ENCODE results near the gene ZFYVE27. TPM values are rescaled to one million over a fixed set of nuclear protein-coding genes. Genes with fewer than 3 reads are reported as not detected.
"Not testable (repeated sequence)": the region's sequence is repeated elsewhere in the genome, so short reads cannot be mapped to it uniquely, and the experiment has no call there.

ZFYVE27 gene, protein sequence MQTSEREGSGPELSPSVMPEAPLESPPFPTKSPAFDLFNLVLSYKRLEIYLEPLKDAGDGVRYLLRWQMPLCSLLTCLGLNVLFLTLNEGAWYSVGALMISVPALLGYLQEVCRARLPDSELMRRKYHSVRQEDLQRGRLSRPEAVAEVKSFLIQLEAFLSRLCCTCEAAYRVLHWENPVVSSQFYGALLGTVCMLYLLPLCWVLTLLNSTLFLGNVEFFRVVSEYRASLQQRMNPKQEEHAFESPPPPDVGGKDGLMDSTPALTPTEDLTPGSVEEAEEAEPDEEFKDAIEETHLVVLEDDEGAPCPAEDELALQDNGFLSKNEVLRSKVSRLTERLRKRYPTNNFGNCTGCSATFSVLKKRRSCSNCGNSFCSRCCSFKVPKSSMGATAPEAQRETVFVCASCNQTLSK
- 13.0 TPM for polyA plus RNA-seq (ENCODE audit: insufficient read length)

DNA sequence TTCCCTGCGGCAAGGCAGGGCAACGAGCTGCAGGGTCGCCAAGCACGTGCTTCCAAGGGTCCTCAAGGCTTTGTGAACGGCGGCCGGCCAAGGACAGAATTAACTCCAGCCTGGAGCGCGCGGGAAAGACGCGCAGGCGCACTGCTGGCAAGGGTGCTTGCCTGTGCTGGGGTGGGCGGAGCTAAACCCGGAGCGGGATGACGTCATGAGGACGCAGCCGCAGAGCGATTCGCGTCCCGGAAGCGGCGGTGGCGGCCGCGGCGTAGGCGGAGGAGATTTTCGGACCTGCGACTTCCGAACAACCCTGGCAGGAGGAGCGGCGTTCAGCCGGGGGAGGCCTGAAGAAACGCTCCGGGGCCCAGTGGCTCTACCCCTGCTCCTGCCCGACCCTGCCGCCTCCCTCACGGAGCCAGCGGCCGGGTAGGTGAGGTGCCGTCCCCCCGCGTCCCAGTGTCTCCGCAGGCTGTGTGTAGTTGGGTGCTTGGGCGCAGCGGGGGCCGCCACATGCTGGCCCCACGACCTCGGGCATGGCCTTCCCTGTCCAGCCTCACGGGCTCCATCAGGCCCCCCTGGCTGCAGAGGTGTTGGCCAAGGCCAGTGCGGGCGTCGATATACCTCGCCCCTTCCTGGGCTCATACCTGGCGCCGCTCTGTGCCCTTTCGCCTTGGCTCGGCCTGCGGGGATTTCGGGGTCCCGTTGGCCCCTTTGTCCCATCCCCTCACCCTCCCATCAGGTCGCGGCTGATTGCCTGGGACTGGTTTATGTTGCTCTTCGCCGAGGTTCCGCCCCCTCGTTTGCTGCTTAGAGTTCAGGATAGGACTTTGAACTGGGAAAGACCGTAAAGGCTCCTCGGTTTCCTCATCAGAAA lies at the start of gene ZFYVE27:
Gene ZFYVE27, plus strand, starts transcription at position 227 of the 868 bp plus-strand sequence. CDS start 1,350 bp downstream, outside the sequence.
- peak; percentile 87 for DNase-seq (ENCODE audit: low read depth)

DNA sequence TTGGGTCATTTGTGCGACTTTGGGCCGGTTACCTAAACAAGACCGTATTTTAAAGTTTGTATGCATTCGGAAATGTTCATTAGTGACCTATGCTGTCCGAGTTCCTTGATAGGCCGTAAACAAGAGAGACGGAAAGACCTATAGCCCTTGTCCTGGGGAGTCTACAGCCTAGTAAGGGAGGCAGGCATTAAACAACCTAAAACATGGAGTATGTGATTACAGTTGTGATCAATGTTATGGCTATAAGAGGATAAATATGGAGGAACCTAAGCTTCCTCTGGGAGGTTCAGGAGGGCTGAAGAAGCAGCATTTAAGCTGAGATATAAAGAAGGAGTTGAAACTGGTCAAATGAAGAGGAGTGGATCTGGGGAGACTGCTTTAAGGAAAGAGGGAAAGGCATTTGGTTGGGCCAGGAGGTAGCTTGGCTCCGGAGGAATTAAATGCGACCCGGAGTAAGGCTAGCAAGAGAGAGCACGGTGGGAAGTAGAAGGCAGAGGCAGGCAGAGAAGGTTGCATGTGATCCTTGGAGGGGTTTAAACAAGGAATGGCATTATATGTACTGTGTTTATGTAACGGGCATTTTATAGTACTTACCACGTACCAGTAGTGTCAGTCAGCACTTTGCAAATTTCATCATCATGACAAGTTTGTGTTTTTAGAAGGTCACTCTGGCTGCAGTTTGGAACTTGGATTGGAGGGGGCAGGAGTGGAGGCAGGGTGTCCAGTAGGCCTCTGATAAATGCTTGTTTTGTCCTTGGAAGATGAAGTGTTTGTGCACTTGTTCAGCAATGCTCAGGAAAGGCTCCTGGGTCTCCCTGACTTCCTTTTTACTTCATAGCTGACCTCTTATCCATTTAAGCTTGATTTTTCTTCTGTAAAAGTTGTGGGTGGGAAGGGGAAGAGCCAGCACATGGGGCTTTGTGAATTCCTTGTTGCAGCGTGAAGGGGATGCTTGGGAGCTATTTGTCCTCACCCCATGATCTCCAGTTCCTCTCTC lies 48.8 kb upstream of the ZFYVE27 start:
- DNase-seq (ENCODE audit: low read depth): no peak

DNA sequence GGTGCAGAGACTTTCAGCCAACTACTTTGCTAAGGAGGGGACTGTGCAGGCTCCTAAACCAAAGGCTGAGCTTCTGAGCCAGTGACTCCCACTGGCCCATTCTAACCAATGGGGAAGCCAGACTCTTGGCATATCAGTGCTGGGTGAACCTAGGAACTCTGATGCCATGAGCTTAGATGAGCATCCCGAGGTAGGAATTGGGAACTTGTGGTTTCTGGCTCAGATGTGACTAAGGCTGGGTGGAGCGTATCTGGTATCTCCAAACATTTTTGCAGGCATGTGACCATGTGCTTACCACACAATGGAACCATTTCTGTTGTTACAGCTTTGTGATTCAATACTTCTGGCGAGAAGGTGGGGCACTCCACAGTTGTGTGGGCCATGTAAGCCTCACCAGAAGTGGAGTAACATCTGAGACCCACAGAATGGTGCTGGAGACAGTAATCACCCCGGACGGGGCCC lies 47.3 kb upstream of the ZFYVE27 start:
- DNase-seq (ENCODE audit: low read depth): no peak

DNA sequence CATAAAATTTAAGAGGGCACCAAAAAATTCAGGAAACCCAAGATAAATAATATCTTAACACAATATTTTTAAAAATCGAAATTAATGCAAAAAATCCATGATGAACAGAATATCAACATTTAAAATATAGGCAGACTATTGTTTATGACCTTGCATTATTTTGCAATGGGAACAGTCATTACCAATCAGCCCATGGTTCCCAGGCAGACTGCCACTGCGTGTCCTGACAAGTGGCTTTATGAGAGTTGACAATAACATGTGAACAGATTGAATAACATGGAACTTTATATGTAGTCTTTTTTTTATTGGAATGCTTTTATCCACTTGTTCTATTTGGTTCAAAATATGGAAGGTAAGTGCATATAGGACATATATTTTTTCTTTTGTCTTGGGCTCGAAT lies 46.8 kb upstream of the ZFYVE27 start:
- no peak for DNase-seq (ENCODE audit: low read depth)

DNA sequence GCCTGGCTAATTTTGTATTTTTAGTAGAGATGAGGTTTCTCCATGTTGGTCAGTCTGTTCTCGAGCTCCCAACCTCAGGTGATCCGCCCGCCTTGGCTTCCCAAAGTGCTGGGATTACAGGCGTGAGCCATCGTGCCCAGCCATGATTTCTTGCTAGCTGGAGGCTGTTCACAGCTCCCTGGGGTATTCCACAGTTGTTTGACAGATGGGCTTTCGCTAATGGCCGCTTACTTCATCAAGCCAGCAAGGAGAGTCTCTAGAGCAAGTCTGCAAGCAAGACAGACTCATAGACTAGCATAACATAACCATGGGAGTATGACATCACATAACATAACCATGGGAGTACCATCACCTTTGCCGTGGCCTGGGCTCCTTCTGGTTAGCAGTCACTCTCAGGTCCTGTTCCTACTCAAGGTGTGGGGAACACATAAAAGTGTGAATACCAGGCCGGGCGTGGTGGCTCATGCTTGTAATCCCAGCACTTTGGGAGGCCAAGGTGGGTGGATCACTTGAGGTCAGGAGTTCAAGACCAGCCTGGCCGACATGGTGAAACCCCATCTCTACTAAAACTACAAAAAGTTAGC lies 38.8 kb upstream of the ZFYVE27 start:
- DNase-seq (ENCODE audit: low read depth): not testable (repeated sequence)

DNA sequence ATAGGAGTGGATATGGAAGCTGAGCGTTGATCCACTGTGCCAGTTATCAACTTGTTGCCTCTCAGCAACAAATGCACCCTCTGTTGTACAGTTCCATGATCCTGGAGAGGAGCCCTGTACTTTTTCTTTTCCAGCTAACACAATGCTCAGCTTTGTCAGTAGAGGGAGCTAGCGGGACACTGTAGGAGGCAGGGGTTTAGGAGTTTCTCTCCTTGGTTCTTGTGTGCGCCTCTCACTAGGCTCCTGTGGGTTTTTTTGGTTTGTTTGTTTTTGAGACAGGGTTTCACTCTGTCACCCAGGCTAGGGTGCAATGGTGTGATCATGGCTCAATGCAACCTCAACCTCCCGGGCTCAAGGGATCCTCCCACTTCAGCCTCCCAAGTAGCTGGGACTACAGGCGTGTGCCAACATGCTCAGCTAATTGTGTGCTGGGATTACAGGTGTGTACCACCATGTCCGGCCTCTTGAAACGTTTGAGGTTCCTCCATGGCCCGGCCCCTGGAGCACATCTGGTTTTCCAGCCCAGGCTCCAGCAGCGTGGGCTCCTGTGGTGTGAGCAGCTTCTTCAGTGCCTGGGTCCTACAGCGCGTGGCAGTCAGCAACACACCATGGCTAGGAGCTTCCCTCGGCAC lies 35.4 kb upstream of the ZFYVE27 start:
- peak; percentile 57 for DNase-seq (ENCODE audit: low read depth)

DNA sequence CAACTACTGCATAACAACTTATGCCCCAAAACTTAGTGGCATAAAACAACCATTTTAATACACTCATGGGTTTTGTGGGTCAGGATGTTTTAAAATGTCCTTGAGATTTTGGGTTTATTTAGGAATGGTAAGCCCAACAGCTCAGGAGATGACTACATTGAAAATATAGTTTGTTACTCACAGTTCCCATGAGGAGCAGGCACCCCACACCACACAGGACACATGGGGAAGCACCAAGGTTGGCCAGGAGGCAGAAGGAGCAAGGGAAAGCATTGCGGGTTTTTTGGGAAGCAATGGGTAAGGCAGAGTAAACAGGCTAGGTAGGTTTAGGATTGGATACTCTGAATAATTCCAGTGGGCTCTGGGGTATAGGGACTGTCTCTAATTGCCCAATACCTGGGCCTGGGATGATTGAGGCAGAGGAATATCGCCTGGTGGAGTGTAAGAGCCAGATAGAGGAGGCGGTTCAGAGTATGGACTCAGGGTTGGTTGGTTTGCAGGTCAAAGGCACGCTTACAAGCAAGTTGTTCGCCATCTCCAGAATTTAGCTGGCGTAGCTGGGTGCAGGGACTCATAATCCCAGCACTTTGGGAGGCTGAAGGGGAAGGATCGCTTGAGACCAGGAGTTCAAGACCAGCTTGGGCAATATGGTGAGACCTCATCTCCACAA lies 33.4 kb upstream of the ZFYVE27 start:
- DNase-seq (ENCODE audit: low read depth): no peak

DNA sequence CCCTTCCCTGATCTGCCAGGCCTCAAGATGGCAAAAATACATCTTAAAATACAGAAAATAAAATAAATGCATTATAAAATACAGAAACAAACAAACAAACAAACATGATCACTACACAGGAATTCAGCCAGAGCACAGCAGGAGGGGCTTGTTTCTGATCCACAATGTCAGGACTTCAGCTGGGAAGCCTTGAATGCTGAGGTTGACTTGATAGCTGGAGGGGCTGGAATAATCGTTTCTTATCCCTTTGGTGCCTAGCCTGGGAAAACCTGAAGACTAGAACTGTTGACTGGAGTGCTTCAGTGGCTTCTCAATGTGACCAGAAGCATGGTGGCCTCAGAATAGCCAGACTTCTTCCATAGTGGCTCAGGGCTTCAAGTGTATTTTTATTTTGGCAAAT lies 32.6 kb upstream of the ZFYVE27 start:
- DNase-seq (ENCODE audit: low read depth): no peak

DNA sequence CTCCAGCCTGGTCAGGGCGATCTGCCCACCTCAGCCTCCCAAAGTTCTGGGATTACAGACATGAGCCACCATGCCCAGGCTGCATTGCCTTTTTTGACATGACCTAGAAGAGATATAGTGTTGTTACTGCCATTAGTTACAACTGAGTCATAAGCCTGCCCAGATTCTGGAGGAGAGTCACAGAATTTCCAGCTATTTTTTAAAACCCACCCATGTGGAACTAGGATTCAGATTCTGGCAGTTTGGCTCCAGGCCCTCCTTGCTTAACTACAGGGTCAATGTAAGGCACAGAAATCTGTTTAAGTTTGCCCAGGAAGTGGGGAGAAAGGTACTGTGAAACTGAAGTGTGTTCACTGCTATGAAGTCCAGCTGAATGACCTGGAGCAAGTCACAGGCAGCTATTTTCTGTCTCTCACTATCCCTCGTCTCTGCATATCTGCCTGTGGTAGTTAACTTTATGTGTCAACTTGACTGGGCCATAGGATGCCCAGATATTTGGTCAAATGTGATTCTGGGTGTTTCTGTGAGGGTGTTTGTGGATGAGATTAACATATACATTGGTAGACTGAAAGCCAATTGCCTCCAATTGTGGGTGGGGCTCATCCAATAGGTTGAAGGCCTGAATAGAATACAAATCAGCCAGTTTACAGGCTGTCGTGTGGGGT lies 31.8 kb upstream of the ZFYVE27 start:
- no peak for DNase-seq (ENCODE audit: low read depth)

DNA sequence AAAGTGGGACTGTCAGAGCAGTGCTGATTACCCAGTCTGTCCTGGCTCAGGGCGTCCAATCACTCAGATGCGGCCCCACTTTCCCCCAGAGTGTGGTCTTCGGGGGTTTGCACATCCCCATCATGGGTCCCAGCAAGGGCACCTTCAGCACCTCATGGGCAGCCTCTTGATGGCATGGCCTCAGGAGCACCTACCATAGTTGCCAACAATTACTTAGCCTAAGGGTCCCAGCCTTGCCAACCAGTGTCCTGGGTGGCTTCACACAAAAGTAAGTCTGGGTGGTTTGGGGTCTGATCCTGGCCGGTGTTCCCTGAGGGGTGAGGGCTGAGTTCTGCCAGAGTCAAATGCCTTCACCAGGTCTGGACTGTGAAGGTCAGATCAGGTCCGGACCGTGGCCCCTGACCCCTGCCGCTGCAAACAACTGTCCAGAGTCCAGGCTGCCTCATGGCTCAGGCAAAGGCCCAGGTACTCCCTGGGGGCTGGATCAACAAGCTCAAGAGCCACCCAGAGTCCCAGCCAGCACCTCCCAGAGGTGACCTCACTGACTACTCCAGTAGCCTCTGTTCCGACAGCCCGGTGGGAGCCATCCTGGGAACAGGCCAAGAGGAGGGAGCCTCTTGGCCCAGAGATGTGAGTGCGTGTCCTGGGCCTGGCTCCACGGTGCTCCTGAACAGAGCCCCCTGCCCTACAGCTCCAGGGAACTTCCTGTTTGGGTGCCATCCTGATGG lies 29.6 kb upstream of the ZFYVE27 start:
- no peak for DNase-seq (ENCODE audit: low read depth)

DNA sequence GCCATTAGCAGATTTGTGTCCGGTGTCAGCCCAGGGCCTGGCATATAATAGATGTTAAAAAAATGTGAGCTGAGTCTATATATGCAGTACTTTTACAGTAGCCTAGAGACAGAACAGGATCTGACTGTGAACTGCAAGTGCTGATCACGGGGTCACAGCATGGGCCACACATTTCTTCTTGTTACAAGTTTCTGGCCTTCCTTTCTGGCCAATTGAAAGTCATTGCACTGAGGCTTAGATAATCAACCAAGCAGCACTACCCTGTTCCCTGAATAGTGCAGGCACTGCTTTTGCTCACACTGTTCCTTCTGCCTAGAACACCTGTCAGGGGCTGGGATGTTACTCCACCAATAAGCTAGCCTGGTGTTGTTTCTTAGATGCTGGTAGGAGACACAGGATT lies 28.8 kb upstream of the ZFYVE27 start:
- DNase-seq (ENCODE audit: low read depth): no peak

DNA sequence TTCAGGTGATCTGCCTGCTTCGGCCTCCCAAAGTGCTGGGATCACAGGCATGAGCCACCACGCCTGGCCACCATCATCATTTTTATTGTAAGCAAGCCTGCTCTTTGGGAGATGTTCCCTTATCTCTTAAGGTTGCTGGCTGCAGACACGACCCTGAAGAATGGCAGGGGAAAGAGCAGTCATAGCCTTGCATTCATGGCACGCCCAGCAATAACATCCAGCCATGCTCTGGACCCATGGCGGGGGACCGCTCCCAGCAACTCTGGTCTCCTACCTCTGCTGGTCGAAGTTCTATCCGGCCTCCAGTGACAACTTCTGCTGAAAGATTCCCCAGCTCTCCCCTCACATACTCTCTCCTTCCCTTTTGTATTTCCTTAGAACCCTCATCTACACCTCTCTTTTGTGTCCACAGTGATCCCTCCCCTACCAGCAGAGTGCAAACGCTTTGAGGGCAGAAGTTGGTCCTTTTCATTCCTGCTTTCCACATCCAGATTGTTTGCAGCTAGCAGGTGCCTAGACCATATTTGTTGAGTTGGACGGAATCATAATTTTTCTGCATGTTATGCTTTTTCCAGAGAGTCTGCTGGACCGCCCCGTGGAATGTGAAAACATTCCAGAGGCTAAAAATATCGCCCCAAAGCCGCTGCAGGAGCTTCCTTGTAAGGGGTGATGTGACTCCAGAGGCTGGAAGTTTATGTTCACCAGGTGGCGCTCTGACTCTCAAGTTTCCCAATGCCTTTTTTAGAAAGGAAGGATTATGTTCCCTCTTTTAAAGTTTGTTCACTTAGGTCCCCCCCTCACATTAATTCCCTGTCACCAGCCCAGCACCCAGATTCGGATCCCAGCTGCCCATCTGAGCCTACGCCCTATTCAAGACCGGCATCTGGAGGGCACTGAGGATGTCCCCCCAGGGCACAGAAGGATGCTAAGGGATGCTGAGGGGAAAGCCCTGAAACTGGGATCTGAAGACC lies 27.7 kb upstream of the ZFYVE27 start:
- DNase-seq (ENCODE audit: low read depth): peak; percentile 80

DNA sequence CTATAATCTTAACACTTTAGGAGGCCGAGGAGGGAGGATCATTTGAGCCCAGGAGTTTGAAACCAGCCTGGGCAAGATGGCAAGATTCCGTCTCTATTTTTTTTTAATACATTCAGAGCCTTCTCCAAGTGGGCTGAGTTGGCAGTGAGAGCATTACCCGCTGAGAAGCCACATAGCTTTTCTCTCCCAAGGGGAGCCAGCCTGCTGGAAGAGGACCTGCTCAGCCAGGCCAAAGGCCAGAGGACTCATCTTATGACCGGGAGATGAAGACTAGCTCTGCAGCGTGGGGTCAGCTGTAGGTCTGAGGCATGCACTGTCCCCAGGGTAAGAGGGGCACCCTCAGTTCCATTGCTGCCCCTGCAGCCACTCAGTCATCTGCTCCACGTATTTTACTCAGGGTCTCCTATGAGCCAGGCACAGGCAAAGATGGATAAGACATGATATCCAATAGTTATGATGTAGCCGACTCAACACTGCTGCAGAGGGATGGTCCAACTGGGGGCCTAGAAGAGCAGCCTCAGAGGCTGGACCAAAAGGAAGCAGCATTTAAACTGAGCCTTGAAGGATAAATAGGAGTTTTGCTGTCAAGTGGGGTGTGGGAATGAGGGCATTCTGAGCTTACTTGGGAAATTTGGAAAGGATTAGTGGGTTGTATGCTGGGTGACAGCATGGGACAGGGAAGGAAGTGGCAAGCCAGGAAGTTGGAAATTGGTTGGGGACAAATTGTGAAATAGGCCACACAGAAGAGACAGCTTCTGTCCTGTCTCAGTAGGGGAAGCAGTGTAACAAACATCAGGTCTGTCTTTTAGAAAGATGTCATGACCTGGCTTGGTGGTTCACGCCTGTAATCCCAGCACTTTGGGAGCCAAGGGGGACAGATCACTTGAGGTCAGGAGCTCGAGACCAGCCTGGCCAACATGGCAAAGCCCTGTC lies 25.0 kb upstream of the ZFYVE27 start:
- DNase-seq (ENCODE audit: low read depth): no peak

DNA sequence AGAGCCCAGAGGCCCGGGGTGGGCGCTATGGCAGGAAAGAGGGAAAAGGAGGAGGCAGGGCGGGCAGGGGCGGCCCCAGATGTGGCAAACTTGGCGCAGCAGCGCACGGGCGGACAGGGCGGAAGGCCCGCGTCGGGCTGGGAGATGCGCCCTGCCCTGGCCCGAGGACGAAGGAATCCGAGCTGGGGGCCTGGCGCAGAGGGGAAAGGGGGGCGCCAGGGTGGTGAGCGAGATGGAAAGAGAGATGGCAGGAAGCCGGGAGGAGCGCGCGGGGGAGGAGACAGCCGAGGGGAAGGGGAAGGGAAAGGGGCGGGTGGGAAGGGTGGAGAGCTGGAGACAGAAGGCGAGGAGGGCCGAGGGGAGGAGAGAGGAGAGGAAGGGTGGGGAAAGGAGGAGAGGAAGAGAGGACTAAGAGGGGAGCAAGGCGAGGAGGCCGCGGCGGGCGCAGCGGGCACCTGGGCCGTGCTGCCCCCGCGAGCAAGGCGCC lies 23.5 kb upstream of the ZFYVE27 start, which contains the start of gene MARVELD1:
Gene MARVELD1, plus strand, starts transcription at position 392 of the 487 bp plus-strand sequence. CDS start 147 bp downstream, outside the sequence.
- peak; percentile 60 for DNase-seq (ENCODE audit: low read depth)

DNA sequence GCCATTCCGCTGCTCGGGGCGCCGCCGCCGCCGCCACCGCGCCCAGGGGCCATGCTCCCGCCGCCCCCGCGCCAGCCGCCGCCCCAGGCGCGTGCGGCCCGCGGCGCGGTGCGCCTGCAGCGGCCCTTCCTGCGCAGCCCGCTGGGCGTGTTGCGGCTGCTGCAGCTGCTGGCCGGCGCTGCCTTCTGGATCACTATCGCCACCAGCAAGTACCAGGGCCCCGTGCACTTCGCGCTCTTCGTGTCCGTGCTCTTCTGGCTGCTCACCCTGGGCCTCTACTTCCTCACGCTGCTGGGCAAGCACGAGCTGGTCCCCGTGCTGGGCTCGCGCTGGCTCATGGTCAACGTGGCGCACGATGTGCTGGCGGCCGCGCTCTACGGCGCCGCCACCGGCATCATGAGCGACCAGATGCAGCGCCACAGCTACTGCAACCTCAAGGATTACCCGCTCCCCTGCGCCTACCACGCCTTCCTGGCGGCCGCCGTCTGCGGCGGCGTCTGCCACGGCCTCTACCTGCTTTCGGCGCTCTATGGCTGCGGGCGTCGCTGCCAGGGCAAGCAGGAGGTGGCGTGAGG lies 23.0 kb upstream of the ZFYVE27 start:
- DNase-seq (ENCODE audit: low read depth): no peak
